ENCODE data around the gene RASEF.

DNA sequence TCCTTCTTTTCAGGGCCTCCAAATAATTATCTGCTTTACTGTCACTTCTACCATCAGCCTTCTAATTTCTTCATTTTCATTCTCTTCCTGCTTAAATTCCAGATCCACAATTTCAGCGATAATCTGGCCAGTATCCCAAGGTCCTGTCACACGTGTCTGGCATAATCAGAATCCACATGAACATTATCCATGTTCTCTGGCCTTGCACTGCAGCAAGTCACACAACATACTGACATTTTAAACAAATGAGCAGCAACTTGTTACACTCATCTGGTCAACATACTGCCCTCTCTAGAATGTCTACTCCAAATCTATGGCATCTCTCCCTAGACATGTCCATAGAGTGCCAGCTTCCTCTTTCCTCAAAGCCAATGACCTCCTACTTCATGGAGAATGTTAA lies 43.8 kb upstream of the RASEF start:
- TF ChIP-seq EP300 (IDR thresholded peaks at IDR 0.05) = no peak
- TF ChIP-seq CTCF (IDR thresholded peaks at IDR 0.05) = no peak
- TF ChIP-seq POLR2A (IDR thresholded peaks at IDR 0.05) = no peak

Measured in gastroesophageal sphincter (tissue), 3 donors.